ENCODE measurements around the gene NIT1.

Gene NIT1

DNA sequence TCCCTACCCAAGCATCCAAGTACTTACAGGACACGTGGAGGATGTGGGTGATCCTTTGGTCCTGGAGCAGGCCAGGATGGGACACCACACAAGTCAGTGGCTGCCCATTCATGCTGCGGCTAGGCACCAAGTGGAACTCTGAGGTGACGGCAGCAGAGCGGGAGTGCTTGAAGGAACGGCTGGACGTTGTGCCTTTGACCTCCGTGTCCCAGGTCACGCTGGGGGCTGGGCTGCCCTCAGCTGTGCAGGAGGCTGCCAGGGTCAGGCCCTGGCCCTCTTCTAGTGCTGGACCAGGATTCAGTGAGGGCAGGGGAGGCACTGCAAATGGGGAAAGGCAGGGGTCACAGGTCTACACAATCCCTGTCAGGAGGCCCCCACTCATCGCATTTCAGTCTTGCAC lies 40.5 kb upstream of the NIT1 start:
- Mint-ChIP-seq H3K9me3 (no peaks in the 10 kb centered on the region), H3K4me1 (peaks cover 28% of the 10 kb centered on the region), H3K27me3 (ENCODE audit: low read depth, poor library complexity) (peaks cover 9% of the 10 kb centered on the region), H3K36me3 (ENCODE audit: low read depth) (no peaks in the 10 kb centered on the region), H3K4me3 (no peak overlapping the region), H3K27ac (no peak overlapping the region)
- TF ChIP-seq, protein P1, sequence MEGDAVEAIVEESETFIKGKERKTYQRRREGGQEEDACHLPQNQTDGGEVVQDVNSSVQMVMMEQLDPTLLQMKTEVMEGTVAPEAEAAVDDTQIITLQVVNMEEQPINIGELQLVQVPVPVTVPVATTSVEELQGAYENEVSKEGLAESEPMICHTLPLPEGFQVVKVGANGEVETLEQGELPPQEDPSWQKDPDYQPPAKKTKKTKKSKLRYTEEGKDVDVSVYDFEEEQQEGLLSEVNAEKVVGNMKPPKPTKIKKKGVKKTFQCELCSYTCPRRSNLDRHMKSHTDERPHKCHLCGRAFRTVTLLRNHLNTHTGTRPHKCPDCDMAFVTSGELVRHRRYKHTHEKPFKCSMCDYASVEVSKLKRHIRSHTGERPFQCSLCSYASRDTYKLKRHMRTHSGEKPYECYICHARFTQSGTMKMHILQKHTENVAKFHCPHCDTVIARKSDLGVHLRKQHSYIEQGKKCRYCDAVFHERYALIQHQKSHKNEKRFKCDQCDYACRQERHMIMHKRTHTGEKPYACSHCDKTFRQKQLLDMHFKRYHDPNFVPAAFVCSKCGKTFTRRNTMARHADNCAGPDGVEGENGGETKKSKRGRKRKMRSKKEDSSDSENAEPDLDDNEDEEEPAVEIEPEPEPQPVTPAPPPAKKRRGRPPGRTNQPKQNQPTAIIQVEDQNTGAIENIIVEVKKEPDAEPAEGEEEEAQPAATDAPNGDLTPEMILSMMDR (IDR thresholded peaks at IDR 0.05): no peak
- no peak for DNase-seq

DNA sequence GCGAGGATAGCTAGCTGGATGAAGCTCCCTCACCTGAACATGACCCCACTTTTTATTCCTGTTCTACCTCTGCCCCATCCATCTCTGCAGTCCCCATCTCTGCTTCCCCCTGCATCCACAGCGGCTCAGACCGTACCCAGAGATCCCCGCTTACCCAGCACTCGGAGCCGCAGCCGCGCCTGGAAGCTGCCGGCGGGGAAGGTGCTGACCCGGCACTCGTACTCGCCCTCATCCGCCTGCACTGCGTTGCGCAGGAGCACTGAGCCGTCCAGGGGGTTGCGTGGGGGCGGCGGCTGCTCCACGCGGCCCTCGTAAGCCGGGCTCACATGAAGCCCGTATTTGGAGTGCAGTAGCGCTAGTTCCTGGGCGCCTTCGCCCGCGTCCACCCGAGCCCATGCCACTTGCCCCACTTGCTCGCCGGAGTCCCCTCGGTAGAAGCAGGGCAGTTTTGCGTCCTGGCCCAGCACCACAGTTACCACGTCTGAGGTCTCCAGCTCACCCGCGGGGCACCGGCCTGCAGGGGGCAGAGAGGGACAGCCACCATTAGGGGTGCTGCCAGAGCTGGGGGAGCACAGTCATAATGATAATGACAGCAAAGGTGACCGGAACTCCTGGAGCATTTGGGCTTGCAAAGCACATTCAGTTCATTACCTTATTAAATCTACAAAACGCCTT lies 38.3 kb upstream of the NIT1 start:
- H3K27me3 Mint-ChIP-seq (ENCODE audit: low read depth, poor library complexity): peaks cover 3% of the 10 kb centered on the region

DNA sequence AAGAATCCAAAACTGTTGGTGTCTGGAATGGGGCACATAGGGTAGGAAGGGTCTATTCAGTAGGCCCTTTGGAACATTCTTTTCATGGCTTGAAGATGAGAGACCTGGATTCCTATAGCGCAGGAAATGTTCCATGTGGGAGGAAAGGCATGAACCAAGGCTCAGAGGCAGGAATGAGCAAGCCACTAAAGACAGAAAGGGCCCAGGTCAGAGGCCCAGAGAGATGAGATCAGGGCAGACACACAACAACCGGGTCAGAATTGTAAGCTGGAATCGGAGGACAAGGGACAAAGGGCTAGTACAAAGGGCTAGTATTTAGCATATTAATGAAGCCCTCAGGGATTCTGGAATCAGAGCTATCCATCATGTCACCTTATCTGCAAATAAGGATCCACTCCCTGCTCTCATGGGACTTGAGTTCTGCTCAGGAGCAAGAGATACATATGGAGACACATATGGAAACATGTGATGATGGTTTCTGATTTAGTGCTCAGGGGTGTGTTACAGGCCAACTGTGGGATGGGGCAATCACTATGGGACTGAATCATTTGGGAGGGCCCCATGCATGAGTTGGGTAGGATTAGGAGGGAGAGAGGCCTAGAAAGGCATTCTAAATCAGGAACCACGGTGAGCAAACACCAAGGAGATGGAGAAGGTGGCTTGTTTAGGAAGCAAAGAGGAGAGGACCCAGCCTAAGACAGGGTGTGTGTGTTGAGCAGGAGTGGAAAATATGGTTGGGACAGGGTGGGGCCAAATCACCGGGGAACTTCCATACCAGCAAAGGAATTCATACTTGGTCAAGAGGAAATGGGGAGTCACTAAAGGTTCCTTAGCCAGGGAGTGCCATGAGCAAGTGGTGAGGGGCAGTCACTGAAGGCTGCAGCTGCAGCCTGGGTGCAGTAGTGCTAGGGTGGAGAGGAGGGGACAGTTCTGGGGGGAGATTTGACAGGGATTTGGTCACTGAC lies 37.2 kb upstream of the NIT1 start:
- H3K27me3 Mint-ChIP-seq (ENCODE audit: low read depth, poor library complexity): peaks cover 3% of the 10 kb centered on the region
- no peak for DNase-seq
- no peaks in the 10 kb centered on the region for H3K36me3 Mint-ChIP-seq (ENCODE audit: low read depth)
- H3K4me3 Mint-ChIP-seq: no peak overlapping the region
- H3K4me1 Mint-ChIP-seq: peaks cover 44% of the 10 kb centered on the region
- no peaks in the 10 kb centered on the region for H3K9me3 Mint-ChIP-seq
- H3K27ac Mint-ChIP-seq: peak overlapping the region; percentile 30
- TF ChIP-seq, protein P1 (IDR thresholded peaks at IDR 0.05): no peak

More for the DNA sequence above, 38.3 kb upstream of the NIT1 start:
- H3K9me3 Mint-ChIP-seq: no peaks in the 10 kb centered on the region
- H3K4me1 Mint-ChIP-seq: peaks cover 33% of the 10 kb centered on the region
- no peak overlapping the region for H3K27ac Mint-ChIP-seq
- TF ChIP-seq, protein P1 (IDR thresholded peaks at IDR 0.05): no peak
- H3K36me3 Mint-ChIP-seq (ENCODE audit: low read depth): no peaks in the 10 kb centered on the region
- no peak for DNase-seq
- H3K4me3 Mint-ChIP-seq: no peak overlapping the region

DNA sequence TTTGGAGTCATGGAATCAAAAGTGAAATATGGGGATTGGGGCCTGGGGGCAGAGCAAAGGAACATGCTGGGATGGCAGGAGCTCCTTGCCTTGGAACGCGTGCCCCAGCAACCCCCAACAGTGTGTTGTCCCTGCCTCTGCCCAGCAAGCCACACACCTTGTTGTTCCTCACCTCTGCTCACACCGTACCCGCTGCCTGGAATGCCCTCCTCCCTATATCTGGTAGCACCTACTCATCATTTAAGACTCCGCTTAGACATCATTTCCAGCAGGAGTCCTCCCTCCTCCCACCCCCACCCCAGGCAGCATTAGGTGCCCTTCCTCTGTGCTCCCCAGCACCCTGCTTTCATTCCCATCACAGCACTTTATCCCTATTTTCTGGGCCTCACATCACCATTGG lies 36.4 kb upstream of the NIT1 start:
- Mint-ChIP-seq H3K4me1 (peaks cover 52% of the 10 kb centered on the region), H3K27ac (no peak overlapping the region), H3K9me3 (no peaks in the 10 kb centered on the region), H3K27me3 (ENCODE audit: low read depth, poor library complexity) (peaks cover 3% of the 10 kb centered on the region), H3K36me3 (ENCODE audit: low read depth) (no peaks in the 10 kb centered on the region), H3K4me3 (no peak overlapping the region)
- TF ChIP-seq, protein P1 (IDR thresholded peaks at IDR 0.05): no peak
- no peak for DNase-seq

DNA sequence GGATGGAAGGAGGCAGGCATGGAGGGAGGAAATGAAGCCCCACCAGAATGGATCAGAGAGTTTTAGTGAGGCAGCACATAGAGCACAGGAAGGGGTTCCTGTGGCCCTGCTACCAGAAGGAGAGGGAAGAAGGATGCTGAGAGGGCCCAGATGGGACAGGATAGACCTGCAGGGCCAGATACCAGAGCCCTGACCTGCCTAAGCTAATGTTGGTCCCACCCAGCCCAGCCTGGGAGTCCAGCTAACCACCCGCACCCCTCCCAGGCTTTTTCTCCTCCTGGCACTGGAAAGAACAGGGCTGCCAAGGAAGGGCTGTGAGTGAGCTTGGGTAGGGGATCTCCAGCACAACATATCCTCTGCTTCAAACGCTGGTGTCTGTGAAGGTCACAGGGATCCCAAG lies 35.4 kb upstream of the NIT1 start:
- Mint-ChIP-seq H3K27ac (no peak overlapping the region), H3K27me3 (ENCODE audit: low read depth, poor library complexity) (peaks cover 3% of the 10 kb centered on the region), H3K4me1 (peaks cover 52% of the 10 kb centered on the region), H3K9me3 (no peaks in the 10 kb centered on the region), H3K4me3 (no peak overlapping the region), H3K36me3 (ENCODE audit: low read depth) (no peaks in the 10 kb centered on the region)
- TF ChIP-seq, protein P1 (IDR thresholded peaks at IDR 0.05): no peak
- no peak for DNase-seq

All from nephron progenitor cell (in vitro differentiated cells).